H1 (cell line): ENCODE measurements around the gene DLX2. TPM values are rescaled to one million over a fixed set of nuclear protein-coding genes. Genes with fewer than 3 reads are reported as not detected.

Experiments used
- CTCF ChIA-PET: fragments of 300-600 bp; sonication (Branson Sonifier 250); formaldehyde crosslinking; loops from one replicate; lab custom pipeline; 2021; ENCODE audit not compliant: partially characterized antibody; lab: Charles Lee
- POLR2A ChIA-PET: fragments of 300-600 bp; sonication (Branson Sonifier 250); formaldehyde crosslinking; loops from one replicate; lab custom pipeline; 2021; ENCODE audit warnings: inconsistent platforms; ENCODE audit not compliant: partially characterized antibody; lab: Charles Lee
- DNase-seq, 2 experiments: peaks; one replicate each; pipeline versions ENCODE4 v3.0.0 to v3.0.0-alpha.2; 2010 to 2022; ENCODE audit warnings: low spot score in 2 of 2, low read depth in 1 of 2, mixed read lengths in 1 of 2
- FAIRE-seq: peaks from 2 replicates; lab custom pipeline; 2011; peaks lifted over from hg19 to GRCh38; lab: Jason Lieb, UNC
- H2AFZ ChIP-seq: 2 replicates; pipeline ENCODE4 v1.8.1; 2012; ENCODE audit warnings: low read length, inconsistent platforms
- H2AK5ac ChIP-seq: 2 replicates; pipeline ENCODE4 v1.6.1; 2013; ENCODE audit warnings: low read depth, low read length
- H2BK120ac ChIP-seq: replicated peaks from 2 replicates; pipeline ENCODE3; 2013; ENCODE audit warnings: low read depth, low read length, inconsistent platforms
- H2BK12ac ChIP-seq: 2 replicates; pipeline ENCODE4 v1.6.1; 2013; ENCODE audit warnings: low read depth, low read length
- H2BK15ac ChIP-seq: 2 replicates; pipeline ENCODE4 v1.6.1; 2013; ENCODE audit warnings: low read length
- H2BK20ac ChIP-seq: 2 replicates; pipeline ENCODE4 v1.6.1; 2013; ENCODE audit warnings: low read length
- H2BK5ac ChIP-seq: 2 replicates; pipeline ENCODE4 v1.6.1; 2013; ENCODE audit warnings: low read depth, low read length
- H3K14ac ChIP-seq: 2 replicates; pipeline ENCODE4 v1.6.1; 2013; ENCODE audit warnings: inconsistent platforms; ENCODE audit not compliant: insufficient read length
- H3K18ac ChIP-seq: 2 replicates; pipeline ENCODE4 v1.6.1; 2013; ENCODE audit warnings: low read length; ENCODE audit errors: extremely low read depth
- H3K23ac ChIP-seq: 2 replicates; pipeline ENCODE4 v1.6.1; 2013; ENCODE audit warnings: inconsistent platforms; ENCODE audit not compliant: insufficient read length
- H3K23me2 ChIP-seq: 2 replicates; pipeline ENCODE4 v1.6.1; 2013; ENCODE audit warnings: low read depth, low read length
- H3K27ac ChIP-seq: 2 replicates; pipeline ENCODE4 v1.6.1; 2011; ENCODE audit warnings: low read depth, low read length, inconsistent platforms
- H3K27me3 ChIP-seq, 4 experiments: replicated peaks in 1 of 4; 1 replicate in 1 of 4; 2 replicates in 3 of 4; pipeline versions ENCODE4 v1.6.1 to v1.8.1; 2011 to 2013; ENCODE audit warnings: low read length in 3 of 4, mild to moderate bottlenecking in 3 of 4, inconsistent platforms in 2 of 4, mixed read lengths in 2 of 4, moderate library complexity in 1 of 4; ENCODE audit not compliant: control insufficient read depth in 3 of 4, insufficient read depth in 3 of 4; ENCODE audit errors: extremely low read depth in 1 of 4
- H3K36me3 ChIP-seq, 4 experiments: 2 replicates each; pipeline versions ENCODE4 v1.6.1 to v1.8.1; 2011 to 2013; ENCODE audit warnings: mild to moderate bottlenecking in 4 of 4, low read length in 3 of 4, moderate library complexity in 2 of 4, control low read depth in 1 of 4, inconsistent platforms in 1 of 4; ENCODE audit not compliant: insufficient read depth in 4 of 4, control insufficient read depth in 2 of 4
- H3K4ac ChIP-seq: replicated peaks from 2 replicates; pipeline ENCODE3; 2013; ENCODE audit warnings: low read length, low read depth, mixed read lengths, inconsistent platforms; ENCODE audit not compliant: insufficient read length
- H3K4me1 ChIP-seq, 4 experiments: replicated peaks in 1 of 4; 1 replicate in 1 of 4; 2 replicates in 3 of 4; pipeline versions ENCODE4 v1.6.1 to v1.8.1; 2011 to 2013; ENCODE audit warnings: low read length in 3 of 4, inconsistent platforms in 2 of 4, mixed read lengths in 1 of 4; ENCODE audit not compliant: insufficient read depth in 4 of 4, control insufficient read depth in 3 of 4
- H3K4me2 ChIP-seq, 2 experiments: 2 replicates each; pipeline versions ENCODE4 v1.6.1 to v1.8.1; 2011 to 2013; ENCODE audit warnings: low read depth in 2 of 2, low read length in 2 of 2, control low read depth in 1 of 2, inconsistent platforms in 1 of 2, mild to moderate bottlenecking in 1 of 2; ENCODE audit not compliant: insufficient read depth in 1 of 2
- H3K4me3 ChIP-seq, 4 experiments: fragments of 200-600, 300-600 bp in 1 of 4; sonication (generic), shearing (Covaris generic), sonication (Bioruptor Twin) in 1 of 4; 2 replicates each; pipeline versions ENCODE4 v1.5.1 to v1.8.1; 2011 to 2016; ENCODE audit warnings: low read length in 4 of 4, low read depth in 3 of 4, control low read depth in 2 of 4, inconsistent platforms in 2 of 4, mild to moderate bottlenecking in 2 of 4, mixed read lengths in 1 of 4, moderate library complexity in 1 of 4; ENCODE audit not compliant: insufficient read depth in 2 of 4; ENCODE audit errors: extremely low read depth in 1 of 4
- H3K56ac ChIP-seq: replicated peaks from 2 replicates; pipeline ENCODE3; 2013; ENCODE audit warnings: low read depth, mild to moderate bottlenecking, mixed read lengths, low read length, inconsistent platforms; ENCODE audit not compliant: insufficient read length
- H3K79me1 ChIP-seq: 2 replicates; pipeline ENCODE4 v1.6.1; 2013; ENCODE audit warnings: low read depth, low read length, control low read depth
- H3K79me2 ChIP-seq, 2 experiments: 2 replicates each; pipeline versions ENCODE4 v1.6.1 to v1.8.1; 2012 to 2013; ENCODE audit warnings: low read length in 2 of 2, mild to moderate bottlenecking in 2 of 2, inconsistent platforms in 1 of 2; ENCODE audit not compliant: insufficient read depth in 2 of 2, control insufficient read depth in 1 of 2
- H3K9ac ChIP-seq, 4 experiments: replicated peaks in 1 of 4; 1 replicate in 1 of 4; 2 replicates in 3 of 4; pipeline versions ENCODE4 v1.6.1 to v1.8.1; 2011 to 2013; ENCODE audit warnings: low read depth in 3 of 4, low read length in 3 of 4, control low read depth in 2 of 4, mild to moderate bottlenecking in 2 of 4, moderate library complexity in 2 of 4, inconsistent platforms in 1 of 4; ENCODE audit errors: extremely low read depth in 1 of 4
- H3K9me3 ChIP-seq, 2 experiments: 2 replicates each; pipeline versions ENCODE4 v1.6.1 to v1.8.1; 2012 to 2013; ENCODE audit warnings: mild to moderate bottlenecking in 2 of 2, moderate library complexity in 2 of 2, control low read depth in 1 of 2, inconsistent platforms in 1 of 2, low read depth in 1 of 2, low read length in 1 of 2, mixed read lengths in 1 of 2; ENCODE audit not compliant: insufficient read depth in 2 of 2
- H4K20me1 ChIP-seq, 2 experiments: replicated peaks in 1 of 2; 2 replicates each; pipeline versions ENCODE3 to v1.8.1; 2011 to 2013; ENCODE audit warnings: inconsistent platforms in 2 of 2, low read length in 2 of 2, mild to moderate bottlenecking in 1 of 2; ENCODE audit not compliant: insufficient read depth in 2 of 2, control insufficient read depth in 1 of 2
- H4K5ac ChIP-seq: 2 replicates; pipeline ENCODE4 v1.6.1; 2013; ENCODE audit warnings: low read length, low read depth, mixed read lengths, inconsistent platforms; ENCODE audit not compliant: insufficient read length
- H4K8ac ChIP-seq: 2 replicates; pipeline ENCODE4 v1.8.0; 2013; ENCODE audit warnings: mild to moderate bottlenecking, moderate library complexity, low read length, inconsistent platforms; ENCODE audit not compliant: insufficient read depth; ENCODE audit errors: extremely low read depth
- H4K91ac ChIP-seq: replicated peaks from 2 replicates; pipeline ENCODE3; 2013; ENCODE audit warnings: low read length, mixed read lengths, inconsistent platforms; ENCODE audit not compliant: insufficient read length
- CBX5 ChIP-seq: fragments of 300-800, 300-1000 bp; sonication (generic); IDR thresholded peaks from 2 replicates; pipeline ENCODE4 v1.7.1; 2016; ENCODE audit warnings: antibody characterized with exemption, low read length, low read depth
- EZH2 ChIP-seq: fragments of 200-600 bp; sonication (generic); IDR thresholded peaks from 2 replicates; pipeline ENCODE4 v1.7.1; 2012; ENCODE audit warnings: low read depth, mild to moderate bottlenecking, moderate library complexity, low read length, inconsistent platforms; ENCODE audit not compliant: severe bottlenecking
- POU5F1 ChIP-seq: IDR thresholded peaks from 2 replicates; pipeline ENCODE4 v1.6.1; 2011; ENCODE audit warnings: low read depth, mild to moderate bottlenecking, low read length, moderate library complexity
- SUZ12 ChIP-seq: fragments of 200-600 bp; sonication (generic); IDR thresholded peaks from 2 replicates; pipeline ENCODE4 v1.6.1; 2012; ENCODE audit warnings: mild to moderate bottlenecking, inconsistent platforms, low read length, moderate library complexity, mixed read lengths
- WGBS, 2 experiments: shearing (Covaris generic) in 1 of 2; methylation state at CpG; one replicate each; pipeline versions ENCODE4 v1.1.6 to v1.1.7; 2013 to 2015; ENCODE audit warnings: low lambda C conversion rate in 2 of 2, mixed read lengths in 2 of 2, inconsistent platforms in 1 of 2, low coverage in 1 of 2, missing lambda C conversion rate in 1 of 2; ENCODE audit not compliant: insufficient replicate concordance in 2 of 2, insufficient coverage in 1 of 2, insufficient read length in 1 of 2; ENCODE audit errors: extremely low coverage in 1 of 2, missing lambda C conversion rate in 1 of 2; 5-methylcytosine and 5-hydroxymethylcytosine counted together
- polyA plus RNA-seq, 7 experiments: library from polyadenylated mRNA; depleted of rRNA in 3 of 7; stranded (reverse) in 5 of 7; unstranded in 2 of 7; fragments of >200 nt in 5 of 7; fragments of 200-250 nt in 2 of 7; gene quantifications; 1 replicate in 5 of 7; 2 replicates in 1 of 7; 4 replicates in 1 of 7; pipeline versions ENCODE4 v1.2.1 to v1.2.3, GENCODE V29; 2011 to 2013; ENCODE audit warnings: missing spikeins in 2 of 7, mixed read lengths in 2 of 7
- total RNA-seq: library from RNA; stranded (reverse); fragmentation: NEBNext Ultra II Directional; extraction: Animal tissue kit (Norgen Biotek cat#: 25700); gene quantifications from 2 replicates; pipeline ENCODE4 v1.2.1, GENCODE V29; 2021

DLX2 gene
- total and polyA plus RNA-seq, 2 of the 8 experiments (the other 6 are each of a cell fraction or from before 2014, with no cell fraction given): 0.45 TPM; not detected in 1

- Histone ChIP-seq H3K9ac (no peak overlapping the region), H3K9me3 (no peaks in the 10 kb centered on the region), H3K23ac (no peak overlapping the region), H3K56ac (no peak overlapping the region)
- peak; percentile 74 for TF ChIP-seq SUZ12
- TF ChIP-seq EZH2: peak; percentile 82
- no peak for TF ChIP-seq CBX5
- TF ChIP-seq POU5F1: no peak
- TF ChIP-seq, all 59 proteins: peak for 2
- H3K79me1 ChIP-seq: no peaks in the 10 kb centered on the region
- no peak overlapping the region for H3K14ac ChIP-seq
- no peak overlapping the region for H2BK20ac ChIP-seq
- H3K4me2 ChIP-seq: peak overlapping the region; percentile 80 to 82
- peaks cover 21% of the 10 kb centered on the region; the same call in 1 of the 2 replicates for H3K23me2 ChIP-seq
- POLR2A ChIA-PET: interaction anchor here (1.6 to 16.0 kb wide), 2 partner anchors 9 to 14 kb away, joined by 5 to 184 read pairs; partner anchors contain the start of gene DLX1
- no peak overlapping the region for H3K4ac ChIP-seq
- no peak overlapping the region for H4K5ac ChIP-seq
- H2BK120ac ChIP-seq: no peak overlapping the region
- peaks cover 12 to 28% of the 10 kb centered on the region in 2 experiments for H4K20me1 ChIP-seq
- peak overlapping the region; percentile 10 to 59 (median 38); a peak in 4 of 8 replicates for H3K4me3 ChIP-seq
- DNase-seq (peak in 1 of 2 experiments; percentile 62), FAIRE-seq (no peak)
- H3K4me1 ChIP-seq: peaks cover 6 to 47% (median 29%) of the 10 kb centered on the region in 4 experiments
- H3K27me3 ChIP-seq: peaks cover 78 to 100% (median 93%) of the 10 kb centered on the region in 4 experiments
- no peak overlapping the region for H4K8ac ChIP-seq
- no peak overlapping the region for H2BK5ac ChIP-seq
- no peak overlapping the region for H2AK5ac ChIP-seq
- H4K91ac ChIP-seq: no peak overlapping the region
- H3K79me2 ChIP-seq: no peaks in the 10 kb centered on the region
- no peak overlapping the region for H2AFZ ChIP-seq
- H3K36me3 ChIP-seq: peaks cover 0 to 11% (median 0%) of the 10 kb centered on the region in 4 experiments; a peak in 1 of 8 replicates
- H3K27ac ChIP-seq: no peak overlapping the region
- no peak overlapping the region for H2BK15ac ChIP-seq
- H3K18ac ChIP-seq: no peak overlapping the region
- WGBS, 2 experiments: 3% methylated on average over 52 of the region's 54 CpGs; no CpG with 5 or more reads in 1 of the 2 experiments
- CTCF ChIA-PET: interaction anchor here (0.6 to 11.7 kb wide), 6 partner anchors 10 to 73 kb away, joined by 3 to 198 read pairs (median 4); partner anchors contain the start of gene DLX1
- H2BK12ac ChIP-seq: no peak overlapping the region
These were observed 1.5 kb downstream of the DLX2 start for GRCh38 chr2:172100935-172101820.
